Lower leg skin (tissue), 4 donors: ENCODE measurements around the gene TBATA. TPM values are rescaled to one million over a fixed set of nuclear protein-coding genes. Genes with fewer than 3 reads are reported as not detected.

Source experiments
- DNase-seq, 2 donors: peaks; one replicate each; pipeline ENCODE4 v3.0.0-alpha.2; 2019; ENCODE audit warnings: low spot score in 2 of 2
- H3K4me3 ChIP-seq: fragments of 200-600 bp; sonication (generic); 2 replicates; pipeline ENCODE4 v1.5.1; 2017; ENCODE audit warnings: mild to moderate bottlenecking, low read depth; ENCODE audit not compliant: poor library complexity, severe bottlenecking
- CTCF ChIP-seq, 3 donors: fragments of 450-650 bp; IDR thresholded peaks; one replicate each; pipeline ENCODE4 v1.5.1; 2016; ENCODE audit warnings: antibody characterized with exemption in 3 of 3, mild to moderate bottlenecking in 3 of 3, moderate library complexity in 2 of 3
- POLR2A ChIP-seq, 2 donors: fragments of 450-650 bp; IDR thresholded peaks; one replicate each; pipeline ENCODE4 v1.6.1; 2016 to 2017; ENCODE audit warnings: antibody characterized with exemption in 2 of 2, mild to moderate bottlenecking in 1 of 2, moderate library complexity in 1 of 2
- WGBS, 2 donors: methylation state at CpG; one replicate each; pipeline ENCODE4 v1.1.5; 2018; 5-methylcytosine and 5-hydroxymethylcytosine counted together
- intact Hi-C: fragments of 100-400 bp; cut with DNase I; formaldehyde crosslinking; loops from one replicate; pipeline ENCODE4 v1.15.0; 2023; ENCODE audit warnings: low total_unique reads
- total RNA-seq, 4 donors: library from RNA; depleted of rRNA; stranded (reverse); fragments of >200 nt; gene quantifications; one replicate each; pipeline ENCODE4 v1.1.0, GENCODE V29; 2016

The TBATA gene
- total RNA-seq, 4 donors from 2014 or later, result not detected

DNA sequence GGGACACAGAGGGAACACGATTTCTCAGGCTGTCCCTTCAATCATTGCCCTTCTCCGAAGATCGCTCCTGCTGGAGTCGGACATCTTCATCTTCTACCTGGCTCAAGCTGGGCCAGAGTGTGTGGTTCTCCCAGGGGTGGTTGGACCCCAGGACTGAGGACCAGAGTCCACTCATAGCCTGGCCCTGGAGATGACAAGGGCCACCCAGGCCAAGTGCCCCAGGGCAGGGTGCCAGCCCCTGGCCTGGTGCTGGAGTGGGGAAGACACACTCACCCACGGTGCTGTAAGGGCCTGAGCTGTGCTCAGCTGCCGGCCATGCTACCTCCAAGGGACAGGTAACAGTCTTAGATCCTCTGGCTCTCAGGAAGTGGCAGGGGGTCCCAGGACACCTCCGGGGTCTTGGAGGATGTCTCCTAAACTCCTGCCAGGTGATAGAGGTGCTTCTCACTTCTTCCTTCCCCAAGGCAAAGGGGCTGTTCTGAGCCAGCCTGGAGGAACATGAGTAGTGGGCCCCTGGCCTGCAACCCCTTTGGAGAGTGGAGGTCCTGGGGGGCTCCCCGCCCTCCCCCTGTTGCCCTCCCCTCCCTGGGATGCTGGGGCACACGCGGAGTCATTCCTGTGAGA lies 23.3 kb downstream of the TBATA start:
- intact Hi-C loops, result loop anchor here (5.0 kb wide), 1 partner anchor 215 kb away; no protein-coding TSS in a partner anchor
- TF ChIP-seq POLR2A (IDR thresholded peaks at IDR 0.05), result no peak
- no peak for TF ChIP-seq CTCF (IDR thresholded peaks at IDR 0.05)
- 76 to 88% methylated on average over 7 to 10 of the region's 10 CpGs for WGBS, 2 donors
- no peak for DNase-seq
- H3K4me3 ChIP-seq, result no peak overlapping the region

DNA sequence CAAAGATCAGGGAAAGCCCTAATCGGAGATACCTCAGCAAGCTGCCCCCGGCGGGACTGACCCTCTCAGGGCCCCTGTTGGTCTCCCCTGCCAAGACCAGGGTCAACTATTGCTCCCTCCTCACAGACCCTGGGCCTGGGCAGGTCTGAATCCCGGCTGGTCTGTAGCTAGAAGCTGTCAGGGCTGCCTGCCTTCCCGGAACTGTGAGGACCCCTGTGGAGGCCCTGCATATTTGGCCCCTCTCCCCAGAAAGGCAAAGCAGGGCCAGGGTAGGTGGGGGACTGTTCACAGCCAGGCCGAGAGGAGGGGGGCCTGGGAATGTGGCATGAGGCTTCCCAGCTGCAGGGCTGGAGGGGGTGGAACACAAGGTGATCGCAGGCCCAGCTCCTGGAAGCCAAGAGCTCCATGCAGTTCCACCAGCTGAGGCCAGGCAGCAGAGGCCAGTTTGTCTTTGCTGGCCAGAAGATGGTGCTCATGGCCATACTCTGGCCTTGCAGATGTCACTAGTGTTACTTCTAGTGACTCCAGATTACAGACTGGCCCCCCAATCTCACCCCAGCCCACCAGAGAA lies 24.1 kb downstream of the TBATA start:
- H3K4me3 ChIP-seq, result no peak overlapping the region
- no peak for DNase-seq
- 80 to 91% methylated on average over 7 of the region's 7 CpGs for WGBS, 2 donors
- no peak for TF ChIP-seq CTCF (IDR thresholded peaks at IDR 0.05)
- TF ChIP-seq POLR2A (IDR thresholded peaks at IDR 0.05), result no peak
- intact Hi-C loops, result loop anchor here (5.0 kb wide), 1 partner anchor 214 kb away; no protein-coding TSS in a partner anchor

- DNase-seq, result no peak
- TF ChIP-seq CTCF (IDR thresholded peaks at IDR 0.05) (no peak), POLR2A (IDR thresholded peaks at IDR 0.05) (no peak)
- H3K4me3 ChIP-seq, result no peak overlapping the region
- 74 to 79% methylated on average over 5 to 11 of the region's 12 CpGs for WGBS, 2 donors
- intact Hi-C loops, result loop anchor here (5.0 kb wide), 1 partner anchor 213 kb away; no protein-coding TSS in a partner anchor
Measured at GRCh38 chr10:70760271-70760787, 24.8 kb downstream of the TBATA start.

- intact Hi-C loops, result loop anchor here (5.0 kb wide), 1 partner anchor 212 kb away; no protein-coding TSS in a partner anchor
- TF ChIP-seq POLR2A (IDR thresholded peaks at IDR 0.05) (no peak), CTCF (IDR thresholded peaks at IDR 0.05) (no peak)
- 37% methylated on average over 6 of the region's 7 CpGs; no CpG with 5 or more reads in 1 of the 2 donors for WGBS, 2 donors
- no peak for DNase-seq
- H3K4me3 ChIP-seq, result no peak overlapping the region
Measured at GRCh38 chr10:70759781-70760180, 25.4 kb downstream of the TBATA start.

DNA sequence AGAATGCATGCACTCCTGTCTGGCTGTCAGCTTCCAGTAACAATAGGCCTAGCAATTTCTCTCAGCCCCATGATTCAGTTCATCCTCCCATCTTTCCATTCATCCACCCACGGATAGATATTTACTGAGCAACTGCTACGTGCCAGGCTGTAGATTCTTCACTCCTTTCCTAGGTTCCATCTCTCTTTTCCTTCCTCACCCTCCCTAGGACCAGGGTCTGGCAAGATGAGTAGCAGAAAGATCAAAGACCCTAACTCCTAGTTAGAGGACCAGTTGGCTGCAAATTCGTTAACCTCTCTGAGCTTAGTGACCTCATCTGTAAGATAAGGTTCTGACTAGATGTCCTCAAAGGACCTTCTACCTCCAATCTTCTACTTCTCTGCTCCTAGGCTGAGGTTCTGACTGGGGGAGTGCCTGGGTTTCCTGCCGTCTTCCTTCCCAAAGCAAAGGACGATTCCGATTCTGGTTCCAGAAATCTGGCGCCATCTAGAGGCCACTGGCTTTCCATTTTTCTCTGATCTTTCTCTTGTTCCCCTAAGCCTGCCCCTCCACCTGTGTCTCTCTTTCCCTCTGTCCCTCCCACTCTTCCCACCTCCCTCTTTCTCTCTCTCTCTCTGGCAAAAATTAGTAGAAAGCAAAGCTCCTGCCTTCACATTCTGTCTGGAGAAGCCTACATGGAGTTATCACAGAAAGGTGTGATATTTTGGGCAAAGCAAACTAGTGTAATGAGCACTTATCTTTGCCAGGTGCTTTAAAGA lies 26.2 kb downstream of the TBATA start:
- no peak for TF ChIP-seq POLR2A (IDR thresholded peaks at IDR 0.05)
- TF ChIP-seq CTCF (IDR thresholded peaks at IDR 0.05), result no peak
- peak; percentile 68 to 93 for DNase-seq
- WGBS, 2 donors, result 25 to 33% methylated on average over 7 of the region's 7 CpGs
- intact Hi-C loops, result no loop called here
- no peak overlapping the region for H3K4me3 ChIP-seq
